Measurements from ENCODE around the gene KLF14. TPM values are rescaled to one million over a fixed set of nuclear protein-coding genes. Genes with fewer than 3 reads are reported as not detected.

The KLF14 gene
- total RNA-seq, 2 experiments from 2014 or later = not detected

GRCh38 chr7:130701650-130702049, 32.4 kb downstream of the KLF14 start:
- DNase-seq (ENCODE audit: low spot score) = no peak
- H4K20me1 ChIP-seq (ENCODE audit: insufficient read depth, low read length) = no peaks in the 10 kb centered on the region
- H3K27ac ChIP-seq (ENCODE audit: low read depth, low read length, poor library complexity, severe bottlenecking) = no peak overlapping the region
- H3K9me3 ChIP-seq (ENCODE audit: low read length) = no peaks in the 10 kb centered on the region
- H3K4me2 ChIP-seq (ENCODE audit: low read length) = no peak overlapping the region
- intact Hi-C loops (cut with micrococcal nuclease; ENCODE audit: unreplicated experiment) = no loop called here
- H2AFZ ChIP-seq (ENCODE audit: low read length) = no peak overlapping the region
- no peak for TF ChIP-seq EZH2phosphoT487 (IDR thresholded peaks at IDR 0.05; ENCODE audit: borderline replicate concordance, low read depth, low read length)
- TF ChIP-seq CTCF (conservative IDR thresholded peaks at IDR 0.05; ENCODE audit: low read length) = no peak
- H3K79me2 ChIP-seq (ENCODE audit: insufficient read depth, low read depth, low read length) = no peaks in the 10 kb centered on the region
- H3K4me3 ChIP-seq (ENCODE audit: low read depth, low read length, poor library complexity, severe bottlenecking) = no peak overlapping the region
- CTCF ChIA-PET (ENCODE audit: unreplicated experiment) = no interaction called here
- H3K36me3 ChIP-seq (ENCODE audit: insufficient read depth, low read length) = no peaks in the 10 kb centered on the region
- POLR2A ChIA-PET = no interaction called here
- BruUV-seq (replicated peaks) = no TSS peak
- H3K4me1 ChIP-seq (ENCODE audit: insufficient read depth, low read length, poor library complexity, severe bottlenecking) = no peaks in the 10 kb centered on the region
- no peaks in the 10 kb centered on the region for H3K9me2 ChIP-seq (ENCODE audit: insufficient read depth, low read length)

GRCh38 chr7:130700760-130701159, 33.2 kb downstream of the KLF14 start:
- H3K36me3 ChIP-seq (ENCODE audit: insufficient read depth, low read length) = no peaks in the 10 kb centered on the region

GRCh38 chr7:130699686-130700085, 34.3 kb downstream of the KLF14 start:
- POLR2A ChIA-PET = no interaction called here
- Histone ChIP-seq H3K9me3 (ENCODE audit: low read length) (no peaks in the 10 kb centered on the region), H3K4me3 (ENCODE audit: low read depth, low read length, poor library complexity, severe bottlenecking) (no peak overlapping the region), H3K79me2 (ENCODE audit: insufficient read depth, low read depth, low read length) (no peaks in the 10 kb centered on the region), H3K4me1 (ENCODE audit: insufficient read depth, low read length, poor library complexity, severe bottlenecking) (no peaks in the 10 kb centered on the region), H3K9me2 (ENCODE audit: insufficient read depth, low read length) (no peaks in the 10 kb centered on the region), H3K36me3 (ENCODE audit: insufficient read depth, low read length) (no peaks in the 10 kb centered on the region), H2AFZ (ENCODE audit: low read length) (no peak overlapping the region), H3K27ac (ENCODE audit: low read depth, low read length, poor library complexity, severe bottlenecking) (no peak overlapping the region), H3K4me2 (ENCODE audit: low read length) (no peak overlapping the region), H4K20me1 (ENCODE audit: insufficient read depth, low read length) (no peaks in the 10 kb centered on the region)
- no TSS peak for BruUV-seq (replicated peaks)
- CTCF ChIA-PET (ENCODE audit: unreplicated experiment) = no interaction called here
- DNase-seq (ENCODE audit: low spot score) = no peak
- TF ChIP-seq CTCF (conservative IDR thresholded peaks at IDR 0.05; ENCODE audit: low read length) (no peak), EZH2phosphoT487 (IDR thresholded peaks at IDR 0.05; ENCODE audit: borderline replicate concordance, low read depth, low read length) (no peak)
- intact Hi-C loops (cut with micrococcal nuclease; ENCODE audit: unreplicated experiment) = no loop called here

More at GRCh38 chr7:130700760-130701159, 33.2 kb downstream of the KLF14 start:
- intact Hi-C loops (cut with micrococcal nuclease; ENCODE audit: unreplicated experiment) = no loop called here
- H3K9me3 ChIP-seq (ENCODE audit: low read length) = no peaks in the 10 kb centered on the region
- no peaks in the 10 kb centered on the region for H3K9me2 ChIP-seq (ENCODE audit: insufficient read depth, low read length)
- CTCF ChIA-PET (ENCODE audit: unreplicated experiment) = no interaction called here
- H3K4me3 ChIP-seq (ENCODE audit: low read depth, low read length, poor library complexity, severe bottlenecking) = no peak overlapping the region
- no peak for DNase-seq (ENCODE audit: low spot score)
- no peak overlapping the region for H3K27ac ChIP-seq (ENCODE audit: low read depth, low read length, poor library complexity, severe bottlenecking)
- TF ChIP-seq EZH2phosphoT487 (IDR thresholded peaks at IDR 0.05; ENCODE audit: borderline replicate concordance, low read depth, low read length) = no peak
- TF ChIP-seq CTCF (conservative IDR thresholded peaks at IDR 0.05; ENCODE audit: low read length) = no peak
- POLR2A ChIA-PET = interaction anchor here (0.5 kb wide), 1 partner anchor 42 kb away, joined by 3 read pairs; no protein-coding TSS in a partner anchor
- no peak overlapping the region for H2AFZ ChIP-seq (ENCODE audit: low read length)
- no peak overlapping the region for H3K4me2 ChIP-seq (ENCODE audit: low read length)
- no peaks in the 10 kb centered on the region for H3K4me1 ChIP-seq (ENCODE audit: insufficient read depth, low read length, poor library complexity, severe bottlenecking)
- H3K79me2 ChIP-seq (ENCODE audit: insufficient read depth, low read depth, low read length) = no peaks in the 10 kb centered on the region
- no peaks in the 10 kb centered on the region for H4K20me1 ChIP-seq (ENCODE audit: insufficient read depth, low read length)
- BruUV-seq (replicated peaks) = no TSS peak
